Measurements from ENCODE around the gene MBTD1. TPM values are rescaled to one million over a fixed set of nuclear protein-coding genes. Genes with fewer than 3 reads are reported as not detected.

The MBTD1 gene
- total and polyA plus RNA-seq, 2 of the 8 experiments (the other 6 are each of a cell fraction or from before 2014, with no cell fraction given): 20.3 to 51.4 TPM

GRCh38 chr17:51259564-51260236 is at the start of gene MBTD1 (continued):
- TF ChIP-seq CHD7 (IDR thresholded peaks at IDR 0.05; ENCODE audit: insufficient replicate concordance, low read length) (no peak), CHD1 (IDR thresholded peaks at IDR 0.05; ENCODE audit: low read depth, low read length) (no peak), TCF12 (IDR thresholded peaks at IDR 0.05; ENCODE audit: low read depth, low read length) (no peak), EGR1 (IDR thresholded peaks at IDR 0.05; ENCODE audit: borderline replicate concordance, low read depth, low read length) (no peak; the same call in 1 of the 2 replicates), CTBP2 (IDR thresholded peaks at IDR 0.05; ENCODE audit: borderline replicate concordance, insufficient read depth, insufficient read length, low read length) (no peak), HDAC6 (IDR thresholded peaks at IDR 0.05; ENCODE audit: low read depth, low read length) (no peak), NANOG (IDR thresholded peaks at IDR 0.05; ENCODE audit: insufficient read depth, low read depth, low read length, poor library complexity, severe bottlenecking) (no peak), PHF8 (conservative IDR thresholded peaks at IDR 0.05; ENCODE audit: low read depth, low read length) (peak; percentile 86)
- TF ChIP-seq, protein P1, sequence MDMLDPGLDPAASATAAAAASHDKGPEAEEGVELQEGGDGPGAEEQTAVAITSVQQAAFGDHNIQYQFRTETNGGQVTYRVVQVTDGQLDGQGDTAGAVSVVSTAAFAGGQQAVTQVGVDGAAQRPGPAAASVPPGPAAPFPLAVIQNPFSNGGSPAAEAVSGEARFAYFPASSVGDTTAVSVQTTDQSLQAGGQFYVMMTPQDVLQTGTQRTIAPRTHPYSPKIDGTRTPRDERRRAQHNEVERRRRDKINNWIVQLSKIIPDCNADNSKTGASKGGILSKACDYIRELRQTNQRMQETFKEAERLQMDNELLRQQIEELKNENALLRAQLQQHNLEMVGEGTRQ (IDR thresholded peaks at IDR 0.05; ENCODE audit: low read length): no peak
